NB4 (cell line): ENCODE data around the gene GRIK1.

Experiments
- DNase-seq: peaks from one replicate; pipeline ENCODE4 v3.0.0; 2010; ENCODE audit warnings: low read depth
- H3K4me3 ChIP-seq: one replicate; pipeline ENCODE4 v1.5.1; 2011; ENCODE audit warnings: mild to moderate bottlenecking, low read depth, low read length, moderate library complexity
- CTCF ChIP-seq: IDR thresholded peaks from one replicate; pipeline ENCODE4 v1.5.1; 2012; ENCODE audit warnings: low read depth, low read length
- MAX ChIP-seq: IDR thresholded peaks from 2 replicates; pipeline ENCODE4 v1.6.1; 2011; ENCODE audit warnings: low read depth, low read length
- MYC ChIP-seq: IDR thresholded peaks from 2 replicates; pipeline ENCODE4 v1.6.1; 2011; ENCODE audit warnings: low read depth, low read length
- POLR2A ChIP-seq: IDR thresholded peaks from 2 replicates; pipeline ENCODE4 v1.6.1; 2011; ENCODE audit warnings: mild to moderate bottlenecking; ENCODE audit not compliant: insufficient read length; ENCODE audit errors: extremely low read depth

The GRIK1 gene

GRCh38 chr21:29826386-29826785 is 113.4 kb downstream of the GRIK1 start:
- no peak overlapping the region for H3K4me3 ChIP-seq
- DNase-seq = no peak
- TF ChIP-seq MAX (no peak), MYC (no peak), POLR2A (no peak), CTCF (no peak)

- DNase-seq = no peak
- no peak overlapping the region for H3K4me3 ChIP-seq
- no peak for TF ChIP-seq MAX
- no peak for TF ChIP-seq CTCF
- no peak for TF ChIP-seq MYC
- TF ChIP-seq POLR2A = no peak
Observed at GRCh38 chr21:29825936-29826335, 113.9 kb downstream of the GRIK1 start.

GRCh38 chr21:29825345-29825744 is 114.5 kb downstream of the GRIK1 start:
- no peak for DNase-seq
- H3K4me3 ChIP-seq = no peak overlapping the region
- TF ChIP-seq CTCF = no peak
- no peak for TF ChIP-seq MAX
- TF ChIP-seq POLR2A = no peak
- TF ChIP-seq MYC = no peak

GRCh38 chr21:29822064-29822463 is 117.7 kb downstream of the GRIK1 start:
- no peak for TF ChIP-seq MYC
- TF ChIP-seq POLR2A = no peak
- no peak for TF ChIP-seq CTCF
- no peak for TF ChIP-seq MAX
- no peak overlapping the region for H3K4me3 ChIP-seq

GRCh38 chr21:29821230-29821629 is 118.6 kb downstream of the GRIK1 start:
- TF ChIP-seq CTCF (no peak), MYC (no peak), POLR2A (no peak), MAX (no peak)
- no peak for DNase-seq
- no peak overlapping the region for H3K4me3 ChIP-seq

More at GRCh38 chr21:29822064-29822463, 117.7 kb downstream of the GRIK1 start:
- DNase-seq = no peak
